Stimulated activated naive CD4-positive, alpha-beta T cell treated with Interleukin-2 at 50 U/mL for 16 hours (primary cell): Measurements from ENCODE around the gene ARPC2.

ENCODE experiments used
- DNase-seq: peaks from one replicate; lab custom pipeline; 2025; lab: John Stamatoyannopoulos, UW

Gene ARPC2

DNA sequence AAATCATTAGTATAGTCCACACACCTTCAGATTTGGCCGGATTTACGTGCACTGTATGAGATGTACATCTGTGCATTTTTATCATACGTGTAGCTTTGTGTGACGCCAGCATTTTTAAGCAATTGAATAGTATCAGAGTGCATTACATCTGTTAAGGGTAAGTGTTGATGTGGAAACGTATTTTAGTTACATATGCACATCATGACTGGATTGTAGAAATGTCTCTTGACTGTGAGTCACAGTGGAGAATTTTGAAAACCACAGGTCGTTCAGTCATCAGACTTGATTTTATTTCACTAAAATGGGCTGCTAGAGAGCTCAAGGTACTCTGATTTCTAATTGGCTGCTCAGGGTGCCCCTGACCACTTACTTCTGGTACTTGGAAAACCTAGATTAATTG, 38.5 kb downstream of the ARPC2 start:
- no peak for DNase-seq

DNA sequence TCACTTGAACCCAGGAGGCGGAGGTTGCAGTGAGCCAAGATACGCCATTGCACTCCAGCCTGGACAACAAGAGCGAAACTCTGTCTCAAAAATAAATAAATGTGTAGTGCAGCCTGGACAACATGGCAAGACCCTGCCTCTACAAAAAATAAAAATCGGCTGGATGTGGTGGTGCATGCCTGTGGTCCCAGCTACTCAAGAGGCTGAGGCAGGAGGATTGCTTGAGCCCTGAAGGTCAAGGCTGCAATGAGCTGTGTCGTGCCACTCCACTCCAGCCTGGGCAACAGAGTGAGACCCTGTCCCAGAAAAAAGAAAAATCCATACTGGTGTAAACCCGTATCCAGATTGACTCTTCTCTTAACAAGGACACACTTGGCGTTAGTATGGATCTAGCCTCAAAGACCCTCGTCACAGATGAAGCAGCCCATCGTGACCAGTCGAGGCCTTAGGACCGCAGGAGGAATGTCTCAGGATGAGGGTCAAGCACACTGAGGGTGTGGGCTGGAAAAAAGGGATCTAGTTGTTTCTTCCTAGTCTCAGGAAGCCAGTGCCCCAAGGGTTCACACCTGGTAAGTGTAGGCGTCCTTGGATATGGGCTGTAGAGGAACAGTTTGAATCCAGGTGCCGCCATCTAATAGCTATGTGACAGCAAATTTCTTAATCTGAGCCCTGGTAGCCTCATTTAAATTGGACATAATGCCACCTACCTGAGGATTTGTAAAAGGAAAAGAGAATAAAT, 39.8 kb downstream of the ARPC2 start:
- DNase-seq, result no peak

DNA sequence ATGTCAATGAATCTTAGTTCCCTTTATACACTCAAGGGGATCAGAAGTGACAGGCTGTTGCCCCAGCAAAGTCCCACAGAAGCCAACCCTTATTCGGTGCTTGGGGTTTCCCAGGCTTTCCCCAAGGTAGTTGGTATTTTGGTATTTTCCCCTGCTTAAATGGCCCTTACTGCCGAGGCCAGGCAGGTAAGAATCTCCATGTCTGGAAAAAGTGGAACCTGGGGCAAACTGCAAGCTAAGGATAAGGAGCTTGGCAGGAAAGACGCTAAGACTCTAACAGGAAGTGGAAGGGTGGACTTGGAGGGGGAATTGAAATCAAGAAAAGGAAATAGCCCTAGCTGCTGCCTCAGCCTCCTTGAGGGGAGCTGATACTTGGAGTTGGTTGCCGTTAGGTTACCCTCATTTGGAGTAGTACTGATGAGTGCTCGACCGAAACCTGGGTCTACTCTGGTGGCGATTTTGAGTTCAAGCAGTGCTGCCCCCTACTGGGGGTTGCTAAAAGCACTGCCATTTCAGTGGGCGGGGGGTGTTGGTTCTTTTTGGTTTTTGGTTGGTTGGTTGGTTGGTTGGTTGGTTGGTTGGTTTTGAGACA, 40.5 kb downstream of the ARPC2 start:
- peak; percentile 37 for DNase-seq

DNA sequence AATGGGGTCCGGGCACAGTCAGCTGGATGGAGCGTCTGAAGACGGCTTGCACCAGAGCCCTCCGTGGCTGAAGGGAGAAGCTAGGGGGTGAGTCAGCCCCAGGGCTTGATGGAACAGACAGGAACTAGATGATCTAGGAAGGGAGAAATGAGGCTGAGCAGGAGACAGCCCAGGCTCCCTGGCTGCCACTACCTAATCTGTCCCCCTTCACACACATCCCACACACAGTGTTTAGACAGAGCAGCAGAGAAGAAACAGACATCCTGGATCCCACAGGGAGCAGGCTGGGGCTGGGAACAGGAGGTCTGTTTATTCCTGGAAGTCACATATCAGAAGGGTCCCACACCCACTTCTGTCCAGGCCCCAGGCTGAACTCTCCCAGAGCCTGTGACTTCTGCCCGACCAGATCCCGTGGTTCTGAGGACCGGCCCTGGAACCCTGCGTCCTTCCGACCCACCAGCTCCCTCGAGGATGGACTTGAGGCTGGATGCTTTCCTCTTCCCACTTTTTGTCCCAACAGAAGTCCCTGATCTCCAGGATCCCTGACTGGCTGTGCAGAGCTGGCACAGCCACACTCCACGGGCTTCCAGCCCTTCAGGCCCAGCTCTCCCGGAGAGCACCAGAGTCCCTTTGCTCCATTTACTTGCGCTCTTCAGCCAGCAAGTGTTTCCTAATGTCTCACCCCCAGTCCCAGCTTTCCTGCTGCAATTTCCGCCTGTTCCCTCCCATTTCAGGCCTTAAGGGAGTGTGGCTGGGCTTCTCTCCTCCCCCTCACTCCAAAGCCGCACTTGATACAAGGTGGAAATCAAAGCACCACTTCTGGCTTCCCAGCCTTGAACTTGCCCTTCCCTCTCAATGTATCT, 42.3 kb downstream of the ARPC2 start:
- no peak for DNase-seq

DNA sequence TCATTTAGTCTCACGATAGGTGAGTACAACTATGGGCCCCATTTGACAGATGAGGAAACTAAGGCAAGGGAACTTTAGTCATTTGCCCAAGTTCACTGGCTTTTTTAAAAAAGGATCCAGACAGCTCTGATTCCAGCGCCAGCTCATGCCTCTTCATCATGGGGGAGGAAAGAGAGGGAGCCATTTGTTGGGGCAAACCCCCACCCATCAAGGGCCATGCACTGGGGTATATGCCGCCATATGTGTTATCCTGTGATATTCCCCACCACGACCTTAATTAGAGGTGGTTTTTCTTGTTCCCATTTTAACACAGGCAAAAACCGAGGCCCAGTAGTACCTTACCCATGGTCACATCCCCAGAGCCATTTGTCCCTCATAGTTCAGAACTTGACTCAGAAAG, 43.2 kb downstream of the ARPC2 start:
- no peak for DNase-seq

DNA sequence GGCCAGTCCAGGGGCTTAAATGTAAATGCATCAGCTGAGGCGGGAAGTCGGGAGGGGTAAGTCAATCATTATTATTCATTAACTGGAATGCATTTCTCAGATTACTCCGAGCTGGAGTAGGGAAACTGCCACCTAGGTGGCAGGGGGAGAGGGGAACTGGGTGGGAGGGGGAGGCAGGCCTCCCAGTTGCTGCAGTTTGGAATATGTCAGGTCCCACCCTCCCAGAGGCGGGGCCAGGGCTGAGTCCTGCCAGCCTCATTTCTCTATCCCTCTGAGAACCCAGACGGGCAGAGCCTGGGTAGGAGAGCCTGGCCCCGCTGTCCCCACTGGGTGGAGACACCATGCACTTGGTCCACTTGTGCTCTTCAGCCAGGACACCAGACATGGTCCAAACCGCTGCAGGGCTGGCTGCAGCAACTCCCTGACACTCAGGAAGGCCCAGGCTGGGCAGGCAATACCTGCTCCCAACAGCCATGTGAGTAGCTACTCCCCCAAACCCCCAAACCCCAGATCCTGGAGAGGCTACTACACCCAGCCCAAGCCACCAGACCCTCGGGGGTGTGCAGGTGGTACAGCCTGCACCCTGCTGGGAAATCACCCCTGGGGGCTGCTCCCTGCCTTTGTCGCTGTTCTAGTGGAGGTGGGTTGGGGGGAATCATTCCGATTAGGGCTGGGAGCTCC, 43.9 kb downstream of the ARPC2 start, which contains the start of gene GPBAR1:
Gene GPBAR1 (plus strand): TSS at position 274 of the 681 bp plus-strand sequence. CDS start 1,710 bp downstream, outside the sequence.
- no peak for DNase-seq

DNA sequence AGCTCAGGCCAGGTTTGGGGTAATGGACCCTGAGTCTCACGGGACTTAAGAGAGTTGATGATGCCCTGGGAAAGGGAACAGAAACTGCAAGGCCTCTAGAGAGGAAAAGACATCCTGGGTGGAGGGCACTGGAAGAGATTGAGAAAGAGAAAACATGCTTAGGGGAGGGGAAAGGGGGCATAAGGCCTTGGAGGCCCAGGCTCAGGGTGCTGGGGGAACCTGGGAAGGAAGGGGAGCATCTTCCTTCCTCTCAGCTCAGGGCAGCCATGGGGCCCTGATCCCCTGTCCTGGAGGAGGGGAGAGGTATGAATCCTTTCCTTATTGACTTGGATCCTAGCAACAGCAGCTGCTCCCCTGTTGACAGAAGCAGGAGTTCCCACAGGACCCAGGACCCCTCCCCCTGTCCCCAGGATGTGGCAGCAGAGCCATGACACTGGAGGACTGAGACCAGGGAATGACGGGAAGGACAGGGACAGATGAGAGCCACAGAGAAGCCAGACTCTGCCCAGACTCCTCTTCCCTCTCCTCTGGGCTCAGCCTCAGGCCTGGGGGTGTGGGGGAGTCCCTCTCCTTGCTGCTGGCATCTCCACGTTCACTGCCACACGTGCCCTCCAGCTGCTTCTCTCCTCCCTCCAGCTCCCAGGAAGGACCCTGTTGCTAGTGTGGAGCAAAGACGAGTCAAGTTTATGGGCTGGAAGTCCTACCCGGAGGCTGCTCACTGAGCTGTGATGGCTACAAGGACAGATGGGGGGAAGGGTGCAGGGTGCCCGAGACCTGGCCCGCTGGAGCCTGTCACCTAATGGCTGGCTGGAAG, 44.6 kb downstream of the ARPC2 start:
- DNase-seq, result no peak

DNA sequence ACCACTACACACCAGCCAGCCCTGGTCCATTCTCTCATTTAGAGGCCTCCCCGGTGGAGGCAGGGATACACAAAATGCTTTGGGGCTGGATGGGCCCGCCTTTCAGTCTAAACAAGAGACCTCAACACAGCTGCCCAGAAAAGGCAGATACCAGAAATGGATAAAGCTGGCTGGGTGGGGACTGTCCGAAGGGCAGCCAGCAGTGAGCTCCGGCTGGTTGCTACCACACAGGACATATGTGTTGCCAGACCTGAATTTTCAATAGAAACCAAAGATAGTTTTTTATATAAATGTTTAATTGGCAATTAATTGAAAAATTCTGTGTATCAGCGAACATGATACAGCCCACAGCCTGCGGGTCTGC, 45.2 kb downstream of the ARPC2 start:
- no peak for DNase-seq

DNA sequence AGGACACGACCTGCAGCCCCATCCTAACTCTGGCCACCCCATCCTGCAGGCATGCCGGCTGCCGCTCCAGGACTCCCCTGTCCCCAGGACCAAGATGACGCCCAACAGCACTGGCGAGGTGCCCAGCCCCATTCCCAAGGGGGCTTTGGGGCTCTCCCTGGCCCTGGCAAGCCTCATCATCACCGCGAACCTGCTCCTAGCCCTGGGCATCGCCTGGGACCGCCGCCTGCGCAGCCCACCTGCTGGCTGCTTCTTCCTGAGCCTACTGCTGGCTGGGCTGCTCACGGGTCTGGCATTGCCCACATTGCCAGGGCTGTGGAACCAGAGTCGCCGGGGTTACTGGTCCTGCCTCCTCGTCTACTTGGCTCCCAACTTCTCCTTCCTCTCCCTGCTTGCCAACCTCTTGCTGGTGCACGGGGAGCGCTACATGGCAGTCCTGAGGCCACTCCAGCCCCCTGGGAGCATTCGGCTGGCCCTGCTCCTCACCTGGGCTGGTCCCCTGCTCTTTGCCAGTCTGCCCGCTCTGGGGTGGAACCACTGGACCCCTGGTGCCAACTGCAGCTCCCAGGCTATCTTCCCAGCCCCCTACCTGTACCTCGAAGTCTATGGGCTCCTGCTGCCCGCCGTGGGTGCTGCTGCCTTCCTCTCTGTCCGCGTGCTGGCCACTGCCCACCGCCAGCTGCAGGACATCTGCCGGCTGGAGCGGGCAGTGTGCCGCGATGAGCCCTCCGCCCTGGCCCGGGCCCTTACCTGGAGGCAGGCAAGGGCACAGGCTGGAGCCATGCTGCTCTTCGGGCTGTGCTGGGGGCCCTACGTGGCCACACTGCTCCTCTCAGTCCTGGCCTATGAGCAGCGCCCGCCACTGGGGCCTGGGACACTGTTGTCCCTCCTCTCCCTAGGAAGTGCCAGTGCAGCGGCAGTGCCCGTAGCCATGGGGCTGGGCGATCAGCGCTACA, 45.9 kb downstream of the ARPC2 start:
- no peak for DNase-seq

DNA sequence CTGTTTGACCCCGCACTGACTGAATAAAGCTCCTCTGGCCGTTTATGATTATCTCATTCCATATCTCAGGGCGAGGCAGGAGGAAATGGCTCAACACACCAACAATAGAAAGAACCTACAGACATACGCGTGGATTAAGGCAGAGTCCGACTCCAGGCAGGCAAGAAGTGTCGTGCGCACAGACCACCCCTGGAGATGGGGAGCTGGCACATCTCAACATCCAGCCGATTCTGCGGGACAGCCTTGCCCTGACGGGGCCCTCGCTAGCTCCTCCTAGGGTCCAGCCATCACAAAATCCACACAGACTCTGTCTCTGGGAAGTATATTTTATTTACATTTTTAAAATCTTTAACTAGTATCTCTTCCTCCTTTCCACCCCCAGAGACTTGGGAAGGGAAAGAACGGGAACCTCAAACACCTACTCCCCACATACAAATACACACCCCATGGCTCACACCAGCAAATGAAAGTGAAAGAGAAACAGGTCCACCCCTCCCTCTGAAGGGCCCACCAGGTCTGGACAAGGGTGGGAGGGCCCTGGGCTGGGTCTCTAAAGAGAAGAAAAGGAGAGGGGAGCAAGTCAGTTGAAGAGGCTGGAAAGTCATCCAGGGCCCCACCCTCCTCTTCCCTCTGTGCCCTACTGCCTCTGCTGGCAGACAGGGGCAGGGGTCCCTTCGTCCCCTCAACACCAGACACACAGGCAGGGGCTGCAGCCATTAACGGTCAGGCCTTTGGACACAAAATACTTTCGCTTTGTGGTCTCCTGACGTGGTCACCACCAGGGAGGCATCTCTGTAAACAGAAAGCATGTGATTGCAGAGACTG, 47.0 kb downstream of the ARPC2 start:
- DNase-seq, result no peak

DNA sequence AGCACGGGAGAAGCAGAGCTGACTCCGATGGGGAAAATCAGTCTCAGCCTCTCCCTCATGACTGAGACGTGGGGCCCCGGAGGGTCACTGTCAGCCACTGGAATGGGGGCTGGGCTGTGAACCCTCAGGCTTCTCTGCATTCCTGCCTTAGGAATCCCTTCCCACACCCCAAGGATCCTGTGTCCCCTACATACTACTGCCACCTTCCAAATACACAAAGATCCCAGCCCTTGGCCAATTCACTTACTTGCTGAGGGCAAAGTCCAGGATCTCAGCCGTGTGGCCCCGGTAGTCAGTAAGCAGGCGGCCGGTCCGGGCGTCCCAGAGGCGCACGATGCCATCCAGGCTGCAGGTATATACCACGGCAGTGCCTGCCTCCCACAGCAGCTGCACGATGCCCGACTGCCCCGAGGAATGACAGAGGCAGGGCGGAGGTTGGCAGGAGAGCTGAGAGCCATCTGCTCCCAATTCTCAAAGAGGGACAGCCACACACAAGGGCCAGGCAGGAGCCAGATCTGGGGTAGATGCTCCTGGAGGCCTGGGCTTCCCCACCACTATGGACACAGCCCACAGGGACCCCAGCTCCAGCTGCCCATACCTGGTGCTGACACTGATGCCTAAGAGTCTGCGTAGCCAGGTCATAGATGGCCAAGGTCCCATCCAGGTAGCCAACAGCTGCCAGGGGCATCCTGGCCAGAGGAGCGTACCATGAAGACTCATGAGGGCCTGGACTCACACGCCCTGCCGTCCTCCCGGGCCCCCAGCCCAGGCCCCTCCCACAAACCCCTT, 48.0 kb downstream of the ARPC2 start:
- DNase-seq, result no peak

DNA sequence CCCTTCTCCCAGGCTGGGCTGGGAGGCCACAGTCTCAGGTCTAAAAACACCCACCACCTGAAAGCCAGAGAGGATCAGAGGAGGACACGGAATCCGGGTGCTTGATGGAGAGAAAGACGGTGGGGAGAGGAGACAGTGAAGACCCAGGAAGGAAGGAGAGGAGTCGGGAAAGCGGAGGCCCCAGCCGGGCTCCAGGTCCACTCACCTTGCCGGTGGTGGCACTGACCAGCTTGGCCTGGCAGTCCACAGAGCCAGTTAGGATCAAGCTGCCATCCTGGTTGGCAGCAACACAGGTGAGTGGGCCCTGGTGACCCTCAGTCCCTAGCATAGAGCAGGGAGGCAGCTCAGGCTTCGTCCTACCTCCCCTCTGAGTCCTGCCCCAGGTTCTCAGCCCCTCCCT, 48.6 kb downstream of the ARPC2 start:
- no peak for DNase-seq

DNA sequence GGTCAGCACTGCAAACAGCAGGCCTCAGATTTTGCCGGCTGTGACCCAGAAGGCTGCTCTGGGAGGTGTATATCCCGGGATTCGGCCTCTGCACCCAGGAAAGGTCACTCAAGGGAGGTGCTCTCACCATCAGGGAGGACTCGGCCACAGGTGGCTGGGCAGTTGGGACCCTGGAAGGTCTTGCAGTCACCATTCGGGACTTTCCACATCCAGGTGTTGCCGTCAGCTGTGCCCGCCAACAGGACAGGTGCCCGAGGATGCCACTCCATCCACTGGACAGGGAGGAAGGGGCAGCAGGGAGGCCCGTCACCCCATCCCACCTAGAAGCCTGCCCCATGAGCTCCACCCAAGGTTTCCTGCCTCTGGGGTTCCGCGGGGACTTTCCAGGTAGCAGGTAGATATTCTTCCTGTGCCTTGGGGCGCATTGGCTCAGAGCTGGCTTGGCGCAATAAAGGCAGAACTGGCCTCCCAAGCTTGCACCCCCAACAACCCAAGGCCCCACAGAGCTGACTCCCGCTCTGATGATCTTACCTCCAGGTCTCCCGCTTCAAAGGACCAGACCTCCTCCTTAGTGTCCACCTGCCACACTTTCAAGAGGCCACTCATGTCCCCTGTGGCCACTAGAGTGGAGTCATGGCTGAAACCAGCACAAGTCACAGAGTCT, 49.5 kb downstream of the ARPC2 start:
- no peak for DNase-seq

DNA sequence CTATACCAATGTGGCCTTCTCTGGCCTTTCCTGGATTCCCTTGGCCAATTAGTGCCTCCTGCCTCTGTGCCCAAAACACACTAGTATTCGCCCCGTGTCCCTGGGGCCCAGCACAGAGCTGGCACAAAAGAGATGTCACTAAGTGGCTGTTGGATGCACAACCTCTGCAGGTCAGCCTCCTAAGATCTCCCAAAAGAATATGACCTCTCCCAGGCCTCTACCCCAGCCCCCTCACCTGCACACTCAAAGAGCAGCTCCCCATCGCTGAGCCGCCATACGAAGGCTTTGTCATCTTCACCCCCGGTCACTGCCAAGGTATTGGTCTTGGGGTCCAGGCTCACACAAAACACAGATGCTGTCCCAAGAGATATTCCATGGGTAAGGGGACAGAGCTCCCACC, 50.3 kb downstream of the ARPC2 start:
- DNase-seq, result no peak

DNA sequence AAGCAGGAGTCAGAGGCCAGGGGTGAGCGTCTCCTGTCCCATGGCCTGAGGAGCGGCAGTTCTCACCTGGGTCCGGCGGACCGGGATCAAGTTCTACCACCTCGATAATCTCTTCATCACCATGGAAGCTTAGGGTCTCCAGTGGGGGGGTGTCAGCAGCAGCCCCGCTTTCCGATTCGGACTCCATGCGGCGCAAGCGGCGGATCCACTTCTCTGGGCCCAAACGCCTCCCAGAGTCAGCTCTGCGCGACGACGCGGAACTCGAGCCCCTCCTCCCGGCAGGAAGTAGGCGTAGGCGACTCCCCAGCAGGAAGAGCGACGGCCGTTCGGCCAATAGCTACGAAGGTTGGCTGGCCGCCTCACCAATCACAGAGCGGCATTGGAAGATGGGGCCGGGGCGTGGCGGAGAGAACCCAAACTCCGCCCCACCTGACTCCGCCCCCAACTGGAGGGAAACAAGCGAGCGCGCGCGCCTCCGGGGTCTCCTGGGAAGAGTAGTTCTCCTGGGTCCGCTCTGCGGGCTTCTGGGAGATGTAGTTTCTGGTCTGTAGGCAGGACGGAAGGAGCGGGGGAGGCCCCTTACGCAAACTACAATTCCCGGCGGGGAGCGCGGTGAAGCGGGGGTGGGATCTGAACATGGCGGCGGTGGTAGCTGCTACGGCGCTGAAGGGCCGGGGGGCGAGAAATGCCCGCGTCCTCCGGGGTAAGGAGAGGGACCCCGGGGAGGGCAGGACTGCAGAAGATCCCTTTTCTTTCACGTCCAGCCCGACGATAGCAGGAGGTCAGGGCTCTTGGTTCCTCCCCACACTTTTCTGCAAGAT, 53.1 kb downstream of the ARPC2 start, which contains the start of the genes AAMP and PNKD:
Gene AAMP (minus strand): TSS at position 238 of the 821 bp plus-strand sequence. CDS start 51 bp downstream, at position 187.
Gene PNKD (plus strand): TSS at position 620 of the 821 bp plus-strand sequence. CDS start 17 bp downstream, at position 637.
- peak; percentile 100 for DNase-seq

DNA sequence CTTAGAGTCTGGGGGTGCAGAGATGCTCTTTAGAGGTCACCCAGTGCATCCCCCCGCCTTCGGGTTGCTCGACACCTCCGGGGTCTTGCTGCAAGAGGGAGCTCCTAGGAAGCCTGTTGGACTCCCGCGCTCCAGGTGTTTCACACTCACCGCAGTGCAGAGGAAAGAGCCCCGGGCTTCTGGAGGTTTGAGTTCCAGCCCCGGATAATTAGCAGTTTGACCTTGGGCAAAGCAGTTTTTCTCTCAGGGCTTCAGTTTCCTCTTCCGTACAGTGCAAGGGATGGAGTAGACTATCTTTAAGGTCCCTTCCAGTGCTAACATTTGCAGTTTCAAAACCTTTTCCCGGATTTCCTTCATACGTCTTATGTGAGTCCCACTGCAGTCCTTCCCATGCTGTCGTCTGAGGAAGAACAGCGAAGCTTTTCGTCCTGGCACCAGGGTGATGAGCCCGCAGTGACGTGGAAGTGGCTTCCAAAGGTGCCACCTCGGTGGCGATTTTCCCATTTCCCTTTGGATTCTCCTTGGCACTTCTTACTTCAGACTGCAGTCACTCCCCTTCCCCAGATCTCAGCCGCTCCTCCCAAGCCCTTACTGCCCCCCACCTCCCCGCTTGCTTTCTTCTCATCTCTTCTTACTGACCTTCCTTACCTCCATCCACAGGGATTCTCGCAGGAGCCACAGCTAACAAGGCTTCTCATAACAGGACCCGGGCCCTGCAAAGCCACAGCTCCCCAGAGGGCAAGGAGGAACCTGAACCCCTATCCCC, 53.9 kb downstream of the ARPC2 start:
- no peak for DNase-seq
